Measurements from ENCODE around the gene FCRLB. TPM values are rescaled to one million over a fixed set of nuclear protein-coding genes. Genes with fewer than 3 reads are reported as not detected.

FCRLB gene
- total RNA-seq, 1 donor from 2014 or later, result 0.35 TPM

DNA sequence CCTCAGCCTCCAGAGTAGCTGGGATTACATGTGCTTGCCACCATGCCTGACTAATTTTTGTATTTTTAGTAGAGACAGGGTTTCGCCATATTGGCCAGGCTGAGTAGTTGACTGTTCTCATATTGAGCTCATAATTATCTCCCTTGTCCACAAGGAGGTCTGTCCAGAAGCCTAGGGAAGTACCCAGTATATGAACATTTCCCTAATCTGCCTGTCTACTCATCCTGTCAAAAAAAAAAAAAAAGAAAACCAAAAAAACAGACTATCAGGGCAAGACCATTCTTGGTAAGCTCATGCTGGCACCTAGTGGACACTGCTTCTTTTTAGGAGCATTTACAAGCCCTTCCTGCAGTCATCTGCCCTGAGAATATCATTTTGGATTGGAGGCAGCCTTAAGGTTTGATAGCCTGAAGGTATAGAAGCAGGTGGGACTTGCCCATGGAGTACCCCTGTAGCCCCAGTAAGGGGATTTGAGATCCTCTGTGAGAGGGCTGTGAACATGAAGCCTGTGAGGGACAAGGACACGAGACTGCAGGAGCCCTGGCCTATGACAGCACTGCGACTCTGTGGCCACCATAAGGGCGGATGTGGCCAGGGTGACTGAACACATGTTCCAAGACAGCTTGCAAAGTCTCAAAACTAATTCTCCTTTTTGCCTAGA lies 17.4 kb downstream of the FCRLB start:
- H3K36me3 Mint-ChIP-seq (ENCODE audit: low read depth), result no peaks in the 10 kb centered on the region
- no peak overlapping the region for H3K27ac Mint-ChIP-seq (ENCODE audit: unreplicated experiment)
- H3K4me3 Mint-ChIP-seq (ENCODE audit: unreplicated experiment), result no peak overlapping the region
- H3K4me1 Mint-ChIP-seq (ENCODE audit: low read depth), result no peaks in the 10 kb centered on the region
- H3K27me3 Mint-ChIP-seq (ENCODE audit: low read depth), result peaks cover 15% of the 10 kb centered on the region
- no peaks in the 10 kb centered on the region for H3K9me3 Mint-ChIP-seq (ENCODE audit: low read depth)
- TF ChIP-seq, protein P1, sequence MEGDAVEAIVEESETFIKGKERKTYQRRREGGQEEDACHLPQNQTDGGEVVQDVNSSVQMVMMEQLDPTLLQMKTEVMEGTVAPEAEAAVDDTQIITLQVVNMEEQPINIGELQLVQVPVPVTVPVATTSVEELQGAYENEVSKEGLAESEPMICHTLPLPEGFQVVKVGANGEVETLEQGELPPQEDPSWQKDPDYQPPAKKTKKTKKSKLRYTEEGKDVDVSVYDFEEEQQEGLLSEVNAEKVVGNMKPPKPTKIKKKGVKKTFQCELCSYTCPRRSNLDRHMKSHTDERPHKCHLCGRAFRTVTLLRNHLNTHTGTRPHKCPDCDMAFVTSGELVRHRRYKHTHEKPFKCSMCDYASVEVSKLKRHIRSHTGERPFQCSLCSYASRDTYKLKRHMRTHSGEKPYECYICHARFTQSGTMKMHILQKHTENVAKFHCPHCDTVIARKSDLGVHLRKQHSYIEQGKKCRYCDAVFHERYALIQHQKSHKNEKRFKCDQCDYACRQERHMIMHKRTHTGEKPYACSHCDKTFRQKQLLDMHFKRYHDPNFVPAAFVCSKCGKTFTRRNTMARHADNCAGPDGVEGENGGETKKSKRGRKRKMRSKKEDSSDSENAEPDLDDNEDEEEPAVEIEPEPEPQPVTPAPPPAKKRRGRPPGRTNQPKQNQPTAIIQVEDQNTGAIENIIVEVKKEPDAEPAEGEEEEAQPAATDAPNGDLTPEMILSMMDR (IDR thresholded peaks at IDR 0.05), result peak; percentile 78
- DNase-seq (ENCODE audit: low spot score), result no peak

DNA sequence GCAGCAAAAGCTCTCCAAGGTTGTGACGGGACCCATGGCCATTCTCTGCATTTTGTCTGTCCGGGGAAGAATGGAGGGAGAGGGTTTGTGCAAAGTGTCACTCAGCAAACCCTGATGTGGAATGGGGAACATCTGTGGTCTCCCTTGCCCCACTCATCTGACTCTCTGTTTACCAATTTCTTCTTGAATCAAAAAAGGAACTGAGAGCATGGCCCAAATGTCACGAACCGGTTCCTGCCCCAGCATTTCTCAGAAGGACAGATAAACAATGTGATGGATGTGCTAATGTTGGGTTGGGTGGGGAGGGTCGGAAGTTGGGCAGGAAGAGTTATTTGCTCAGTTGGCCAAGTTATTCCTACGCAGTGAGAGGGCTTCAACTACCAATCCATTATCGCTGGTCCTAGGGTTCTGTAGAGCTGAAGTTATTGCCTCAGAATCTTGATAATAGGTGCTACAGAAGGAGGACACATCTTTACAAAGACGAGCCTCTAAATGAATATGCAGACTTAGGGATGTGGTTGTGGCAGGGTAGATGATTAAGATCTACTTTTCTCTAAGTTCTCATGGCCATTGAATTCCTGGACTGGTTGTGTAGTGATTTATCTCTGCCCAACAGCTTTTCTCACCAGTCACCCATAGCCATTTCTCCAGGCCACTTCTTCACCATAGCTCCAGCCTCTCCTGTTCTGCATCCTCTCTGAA lies 18.7 kb downstream of the FCRLB start:
- Mint-ChIP-seq H3K36me3 (ENCODE audit: low read depth) (no peaks in the 10 kb centered on the region), H3K27me3 (ENCODE audit: low read depth) (peaks cover 14% of the 10 kb centered on the region), H3K4me3 (ENCODE audit: unreplicated experiment) (no peak overlapping the region), H3K4me1 (ENCODE audit: low read depth) (no peaks in the 10 kb centered on the region), H3K9me3 (ENCODE audit: low read depth) (no peaks in the 10 kb centered on the region), H3K27ac (ENCODE audit: unreplicated experiment) (no peak overlapping the region)
- TF ChIP-seq, protein P1 (IDR thresholded peaks at IDR 0.05), result no peak
- no peak for DNase-seq (ENCODE audit: low spot score)

- Mint-ChIP-seq H3K4me1 (ENCODE audit: low read depth) (no peaks in the 10 kb centered on the region), H3K27ac (ENCODE audit: unreplicated experiment) (no peak overlapping the region), H3K36me3 (ENCODE audit: low read depth) (no peaks in the 10 kb centered on the region), H3K9me3 (ENCODE audit: low read depth) (no peaks in the 10 kb centered on the region), H3K4me3 (ENCODE audit: unreplicated experiment) (no peak overlapping the region), H3K27me3 (ENCODE audit: low read depth) (peaks cover 12% of the 10 kb centered on the region)
- DNase-seq (ENCODE audit: low spot score), result no peak
- TF ChIP-seq, protein P1 (IDR thresholded peaks at IDR 0.05), result no peak
Measured at GRCh38 chr1:161740921-161741320, 19.6 kb downstream of the FCRLB start.

DNA sequence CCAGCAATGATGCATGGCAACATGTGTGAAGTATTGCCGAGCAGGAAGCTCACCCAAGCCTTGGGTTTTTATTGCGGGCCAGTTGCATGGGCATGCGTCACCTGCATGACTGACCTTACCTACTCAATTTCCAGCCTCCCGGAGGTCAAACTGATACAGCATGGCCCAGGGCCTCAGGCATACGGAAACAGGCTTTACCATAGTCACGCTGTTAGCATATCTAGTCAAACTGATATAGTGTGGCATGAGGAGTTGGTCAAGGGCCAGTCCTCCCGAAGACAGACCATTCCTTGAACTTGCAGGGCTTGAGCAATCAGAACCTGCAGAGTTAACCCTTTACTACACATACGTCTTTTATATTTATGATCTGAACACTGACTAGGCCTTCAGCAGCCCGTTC lies 21.9 kb downstream of the FCRLB start:
- no peak overlapping the region for H3K4me3 Mint-ChIP-seq (ENCODE audit: unreplicated experiment)
- H3K27me3 Mint-ChIP-seq (ENCODE audit: low read depth), result peaks cover 4% of the 10 kb centered on the region

GRCh38 chr1:161747801-161748200 lies 26.5 kb downstream of the FCRLB start:
- peaks cover 15% of the 10 kb centered on the region for H3K4me1 Mint-ChIP-seq (ENCODE audit: low read depth)

More for the DNA sequence above, 21.9 kb downstream of the FCRLB start:
- no peak for DNase-seq (ENCODE audit: low spot score)
- Mint-ChIP-seq H3K27ac (ENCODE audit: unreplicated experiment) (no peak overlapping the region), H3K9me3 (ENCODE audit: low read depth) (no peaks in the 10 kb centered on the region), H3K36me3 (ENCODE audit: low read depth) (no peaks in the 10 kb centered on the region), H3K4me1 (ENCODE audit: low read depth) (no peaks in the 10 kb centered on the region)
- TF ChIP-seq, protein P1 (IDR thresholded peaks at IDR 0.05), result no peak

More at GRCh38 chr1:161747801-161748200, 26.5 kb downstream of the FCRLB start:
- Mint-ChIP-seq H3K27ac (ENCODE audit: unreplicated experiment) (no peak overlapping the region), H3K9me3 (ENCODE audit: low read depth) (no peaks in the 10 kb centered on the region), H3K27me3 (ENCODE audit: low read depth) (peaks cover 4% of the 10 kb centered on the region), H3K4me3 (ENCODE audit: unreplicated experiment) (no peak overlapping the region), H3K36me3 (ENCODE audit: low read depth) (peaks cover 1% of the 10 kb centered on the region)
- no peak for DNase-seq (ENCODE audit: low spot score)
- TF ChIP-seq, protein P1 (IDR thresholded peaks at IDR 0.05), result no peak
